A549 treated with AZD2906 at 1 μM for 4 hours (cell line): ENCODE measurements around the gene ANKRD11. TPM values are rescaled to one million over a fixed set of nuclear protein-coding genes. Genes with fewer than 3 reads are reported as not detected.

Experiments used
- total RNA-seq: library from RNA; stranded (reverse); fragments of 200-300 nt; extraction: Qiagen RNA extraction; gene quantifications from 5 replicates; pipeline ENCODE4 v1.2.3, GENCODE V29; 2022

Gene ANKRD11
- 98.8 to 121 TPM (median 117 TPM) in 5 replicates for total RNA-seq

DNA sequence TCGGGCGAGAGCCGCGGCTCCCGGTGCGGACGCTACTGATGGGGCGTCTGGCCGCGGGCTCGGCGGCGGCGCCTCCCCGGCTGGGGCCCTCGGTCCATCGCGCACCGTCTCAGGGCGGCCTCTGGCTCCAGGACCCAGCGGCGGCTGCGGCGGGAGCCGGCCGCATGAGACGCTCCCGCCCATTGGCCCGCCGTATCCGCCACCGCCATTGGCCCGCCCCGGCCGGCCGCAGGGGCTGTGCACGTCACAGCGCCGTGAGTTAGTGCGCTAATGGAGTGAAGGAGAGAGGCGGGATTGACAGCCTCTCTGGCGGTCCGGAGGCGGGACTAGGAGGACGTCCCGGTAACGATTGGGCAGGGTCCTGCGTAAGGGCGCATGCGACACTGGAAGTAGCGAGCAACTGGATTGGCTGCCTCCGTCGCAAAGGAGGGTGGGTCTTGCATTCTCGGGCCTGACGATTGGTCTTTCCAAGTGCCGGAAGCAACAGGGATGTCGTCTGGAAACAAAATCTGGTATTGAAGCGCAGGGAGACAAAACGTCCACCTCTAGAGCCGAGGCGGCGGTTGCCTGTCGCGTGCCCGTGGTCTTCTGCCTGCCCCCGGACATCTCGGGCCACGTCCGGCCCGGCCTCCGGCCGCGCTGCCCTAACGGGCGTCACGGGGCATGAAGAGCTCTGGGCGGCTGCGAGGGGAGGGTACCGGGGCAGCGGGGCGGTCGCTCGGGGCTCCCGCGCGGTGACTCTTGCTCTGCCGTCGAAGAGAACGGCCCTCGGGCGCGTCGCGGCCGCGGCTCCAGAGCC, at the start of gene ANKRD11:
Gene ANKRD11 (minus strand): TSS at position 123 of the 799 bp plus-strand sequence. CDS start 173,542 bp downstream, outside the sequence.

DNA sequence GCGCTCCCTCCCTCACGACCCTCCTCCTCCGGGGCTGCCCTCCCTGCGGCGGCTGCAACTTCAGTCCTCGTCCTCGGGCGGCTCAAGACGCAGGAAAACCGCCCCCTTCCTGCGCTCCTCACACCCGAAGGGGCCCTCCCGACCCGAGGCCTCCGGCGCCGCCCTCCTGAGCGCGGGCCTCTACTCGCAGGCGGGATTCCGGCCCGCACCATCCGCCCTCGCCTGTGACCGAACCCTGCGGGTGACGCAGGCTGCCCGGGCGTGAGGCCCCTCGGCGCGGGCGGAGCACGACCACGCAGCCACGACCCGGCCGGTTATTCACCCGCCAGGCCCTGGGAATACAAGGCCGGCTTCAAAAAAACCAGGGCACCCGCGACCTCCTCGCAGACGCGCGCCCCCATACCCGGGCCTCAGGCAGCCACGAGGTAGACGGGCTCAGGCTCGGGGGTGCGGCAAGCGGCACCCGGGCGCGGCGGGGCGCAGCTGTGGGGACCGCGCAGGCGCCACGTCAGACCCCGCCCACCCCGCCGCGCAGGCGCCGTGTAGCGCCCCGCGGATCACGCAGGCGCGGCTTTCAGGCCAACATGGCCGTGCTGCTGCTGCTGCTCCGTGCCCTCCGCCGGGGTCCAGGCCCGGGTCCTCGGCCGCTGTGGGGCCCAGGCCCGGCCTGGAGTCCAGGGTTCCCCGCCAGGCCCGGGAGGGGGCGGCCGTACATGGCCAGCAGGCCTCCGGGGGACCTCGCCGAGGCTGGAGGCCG, 17.7 kb upstream of the ANKRD11 start, which contains the start of gene SPG7:
Gene SPG7 (plus strand): TSS at position 570 of the 757 bp plus-strand sequence. CDS start 15 bp downstream, at position 585.

Other genes starting within 250 kb of the ANKRD11 start
- 100 to 117 TPM (median 106 TPM) in 5 replicates for gene SPG7, start 17.8 kb upstream of the ANKRD11 start, total RNA-seq
- gene RPL13, start 70.1 kb upstream of the ANKRD11 start, total RNA-seq = 3,431 to 4,520 TPM (median 4,347 TPM) in 5 replicates
- 56.4 to 90.3 TPM (median 78.6 TPM) in 5 replicates for gene CPNE7, start 85.2 kb upstream of the ANKRD11 start, total RNA-seq
- gene DPEP1, start 123.1 kb upstream of the ANKRD11 start, total RNA-seq = 1.1 to 1.5 TPM (median 1.3 TPM) in 5 replicates
- 95.6 to 124 TPM (median 97.0 TPM) in 5 replicates for gene CHMP1A, start 167.1 kb upstream of the ANKRD11 start, total RNA-seq
- gene SPATA33, start 167.3 kb upstream of the ANKRD11 start, total RNA-seq = 13.6 to 17.6 TPM (median 16.0 TPM) in 5 replicates
- 36.6 to 72.3 TPM (median 51.8 TPM) in 5 replicates for gene CDK10, start 196.1 kb upstream of the ANKRD11 start, total RNA-seq
- gene SPATA2L, start 211.1 kb upstream of the ANKRD11 start, total RNA-seq = 8.9 to 13.3 TPM (median 12.3 TPM) in 5 replicates
- gene VPS9D1, start 230.3 kb upstream of the ANKRD11 start, total RNA-seq = 4.3 to 5.2 TPM (median 4.9 TPM) in 5 replicates
- 16.0 to 21.4 TPM (median 20.7 TPM) in 5 replicates for gene ZNF276, start 231.0 kb upstream of the ANKRD11 start, total RNA-seq